VCaP (cell line): ENCODE measurements around the gene ABHD17B.

Experiments
- H3K27ac ChIP-seq: fragments of 450-650 bp; 2 replicates; pipeline ENCODE4 v1.5.1; 2017
- CTCF ChIP-seq: fragments of 450-650 bp; conservative IDR thresholded peaks from 2 replicates; pipeline ENCODE4 v1.5.1; 2017; ENCODE audit warnings: mild to moderate bottlenecking, moderate library complexity

Gene ABHD17B

GRCh38 chr9:71896761-71897160 lies 14.2 kb downstream of the ABHD17B start:
- TF ChIP-seq CTCF: no peak
- no peak overlapping the region for H3K27ac ChIP-seq

- no peak for TF ChIP-seq CTCF
- no peak overlapping the region for H3K27ac ChIP-seq
These were observed 15.0 kb downstream of the ABHD17B start for GRCh38 chr9:71895955-71896354.

- no peak for TF ChIP-seq CTCF
- no peak overlapping the region for H3K27ac ChIP-seq
These were observed 15.9 kb downstream of the ABHD17B start for GRCh38 chr9:71895117-71895516.

- no peak for TF ChIP-seq CTCF
- no peak overlapping the region for H3K27ac ChIP-seq
These were observed 19.3 kb downstream of the ABHD17B start for GRCh38 chr9:71891557-71892189.

GRCh38 chr9:71890042-71890679 lies 20.8 kb downstream of the ABHD17B start:
- H3K27ac ChIP-seq: no peak overlapping the region
- TF ChIP-seq CTCF: no peak

GRCh38 chr9:71887362-71887761 lies 23.6 kb downstream of the ABHD17B start:
- no peak overlapping the region for H3K27ac ChIP-seq
- TF ChIP-seq CTCF: no peak

GRCh38 chr9:71886541-71886940 lies 24.5 kb downstream of the ABHD17B start:
- no peak for TF ChIP-seq CTCF
- H3K27ac ChIP-seq: no peak overlapping the region
